ENCODE data around the gene RNU1-4. TPM values are rescaled to one million over a fixed set of nuclear protein-coding genes. Genes with fewer than 3 reads are reported as not detected.
"Not testable (repeated sequence)": the region's sequence is repeated elsewhere in the genome, so short reads cannot be mapped to it uniquely, and the experiment has no call there.

RNU1-4 gene
- total RNA-seq, 6 experiments from 2014 or later = 1,191 to 2,394 (median 1,819) TPM

DNA sequence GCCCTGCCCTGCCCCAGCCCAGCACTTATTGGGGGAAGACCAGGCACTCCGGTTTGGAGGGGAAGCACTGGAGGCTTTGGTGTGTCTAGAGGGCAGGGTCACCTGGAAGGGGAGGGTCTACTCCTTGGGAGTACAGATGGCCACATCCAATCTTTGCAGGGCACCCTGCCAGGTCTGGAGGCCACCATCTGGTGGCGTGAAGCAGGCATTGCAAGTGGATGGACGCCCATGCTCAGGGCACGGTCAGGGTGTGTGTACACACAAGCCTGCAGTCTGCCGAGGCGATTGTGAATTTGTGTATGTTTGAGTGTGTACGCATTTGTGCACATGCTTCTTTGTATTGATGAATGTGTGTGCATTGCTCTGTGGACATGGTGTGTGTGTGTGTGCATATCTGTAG lies 37.2 kb upstream of the RNU1-4 start:
- not testable (repeated sequence) for H3K27ac Mint-ChIP-seq; DNase-seq; H3K27me3 Mint-ChIP-seq (ENCODE audit: insufficient read depth); H3K4me3 Mint-ChIP-seq; H3K9me3 Mint-ChIP-seq; H3K36me3 Mint-ChIP-seq (ENCODE audit: low read depth); H3K4me1 Mint-ChIP-seq (ENCODE audit: low read depth)
- TF ChIP-seq, protein P1, sequence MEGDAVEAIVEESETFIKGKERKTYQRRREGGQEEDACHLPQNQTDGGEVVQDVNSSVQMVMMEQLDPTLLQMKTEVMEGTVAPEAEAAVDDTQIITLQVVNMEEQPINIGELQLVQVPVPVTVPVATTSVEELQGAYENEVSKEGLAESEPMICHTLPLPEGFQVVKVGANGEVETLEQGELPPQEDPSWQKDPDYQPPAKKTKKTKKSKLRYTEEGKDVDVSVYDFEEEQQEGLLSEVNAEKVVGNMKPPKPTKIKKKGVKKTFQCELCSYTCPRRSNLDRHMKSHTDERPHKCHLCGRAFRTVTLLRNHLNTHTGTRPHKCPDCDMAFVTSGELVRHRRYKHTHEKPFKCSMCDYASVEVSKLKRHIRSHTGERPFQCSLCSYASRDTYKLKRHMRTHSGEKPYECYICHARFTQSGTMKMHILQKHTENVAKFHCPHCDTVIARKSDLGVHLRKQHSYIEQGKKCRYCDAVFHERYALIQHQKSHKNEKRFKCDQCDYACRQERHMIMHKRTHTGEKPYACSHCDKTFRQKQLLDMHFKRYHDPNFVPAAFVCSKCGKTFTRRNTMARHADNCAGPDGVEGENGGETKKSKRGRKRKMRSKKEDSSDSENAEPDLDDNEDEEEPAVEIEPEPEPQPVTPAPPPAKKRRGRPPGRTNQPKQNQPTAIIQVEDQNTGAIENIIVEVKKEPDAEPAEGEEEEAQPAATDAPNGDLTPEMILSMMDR (IDR thresholded peaks at IDR 0.05) = peak; percentile 67

DNA sequence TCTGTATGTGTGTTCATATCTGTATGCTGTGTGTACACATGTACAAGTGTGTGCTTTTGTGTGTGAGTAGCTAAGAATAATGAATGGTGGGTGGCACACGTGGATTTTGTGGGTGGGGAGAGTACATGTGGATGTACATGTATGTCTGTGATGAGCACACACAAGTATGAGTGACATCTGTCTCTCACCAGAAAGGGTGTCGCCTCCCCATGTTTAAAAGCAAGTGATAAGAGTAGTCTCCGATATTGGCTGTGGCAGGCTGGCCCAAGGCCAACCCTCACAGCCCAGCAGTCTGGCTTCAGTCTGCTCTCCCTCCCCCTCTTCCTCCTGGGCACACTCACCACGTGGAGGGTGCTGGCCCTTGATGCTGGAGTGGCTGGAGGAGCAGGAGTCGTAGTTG lies 36.7 kb upstream of the RNU1-4 start:
- H3K4me1 Mint-ChIP-seq (ENCODE audit: low read depth); DNase-seq; H3K9me3 Mint-ChIP-seq; H3K36me3 Mint-ChIP-seq (ENCODE audit: low read depth); H3K27me3 Mint-ChIP-seq (ENCODE audit: insufficient read depth); H3K4me3 Mint-ChIP-seq; H3K27ac Mint-ChIP-seq: not testable (repeated sequence)

DNA sequence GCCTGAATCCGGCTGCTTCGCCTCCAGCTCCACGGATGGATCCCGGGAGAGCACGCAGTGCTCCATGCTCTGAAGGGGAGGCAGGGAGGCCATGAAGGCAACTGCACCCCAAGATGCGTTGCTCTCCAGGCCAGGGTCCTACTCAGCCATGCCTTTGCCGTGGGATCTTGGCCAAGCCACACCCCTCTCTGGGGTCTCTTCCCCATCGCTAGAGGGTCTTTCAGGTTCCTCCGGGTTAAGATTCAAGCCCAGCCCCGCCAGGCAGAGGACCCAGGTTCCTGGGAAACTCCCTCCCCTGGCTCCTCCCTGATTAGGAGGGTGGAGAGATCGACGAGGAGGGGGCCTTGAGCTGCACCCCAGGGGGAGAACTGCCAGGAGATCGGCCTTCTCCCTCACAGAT lies 36.2 kb upstream of the RNU1-4 start:
- not testable (repeated sequence) for H3K4me1 Mint-ChIP-seq (ENCODE audit: low read depth); DNase-seq; H3K27me3 Mint-ChIP-seq (ENCODE audit: insufficient read depth); H3K27ac Mint-ChIP-seq; H3K9me3 Mint-ChIP-seq; H3K4me3 Mint-ChIP-seq; H3K36me3 Mint-ChIP-seq (ENCODE audit: low read depth)

DNA sequence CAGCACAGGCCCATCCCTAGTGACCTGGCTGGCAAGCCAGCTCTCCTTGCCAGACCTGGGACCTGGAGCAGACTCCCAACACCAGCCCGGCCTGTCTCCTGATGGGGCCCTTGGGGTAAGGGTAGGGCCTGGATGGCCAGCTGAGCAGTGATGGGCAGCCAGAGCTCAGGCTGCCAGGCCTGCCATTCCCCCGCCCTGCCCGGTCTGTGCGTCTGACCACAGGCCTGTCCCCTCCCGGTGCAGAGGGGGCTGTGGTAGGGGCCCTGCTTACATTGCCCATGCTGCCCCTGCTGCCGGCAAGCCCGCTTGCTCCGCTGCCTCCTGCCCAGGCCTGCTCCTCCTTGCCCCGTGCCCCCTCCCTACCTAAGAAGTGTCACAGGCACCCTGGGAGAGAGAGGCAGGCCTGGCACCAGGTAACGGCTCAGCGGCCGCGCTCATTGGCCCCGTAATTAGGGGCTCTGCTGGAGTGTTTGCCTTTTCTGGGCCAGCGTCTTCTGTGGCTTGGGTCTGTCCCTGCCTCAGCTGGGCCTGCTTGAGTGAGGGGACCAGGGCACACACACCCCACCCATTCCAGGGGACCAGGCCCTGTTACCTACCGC lies 35.7 kb upstream of the RNU1-4 start:
- H3K36me3 Mint-ChIP-seq (ENCODE audit: low read depth); H3K9me3 Mint-ChIP-seq; H3K27me3 Mint-ChIP-seq (ENCODE audit: insufficient read depth); DNase-seq; H3K4me1 Mint-ChIP-seq (ENCODE audit: low read depth); H3K27ac Mint-ChIP-seq; H3K4me3 Mint-ChIP-seq: not testable (repeated sequence)

DNA sequence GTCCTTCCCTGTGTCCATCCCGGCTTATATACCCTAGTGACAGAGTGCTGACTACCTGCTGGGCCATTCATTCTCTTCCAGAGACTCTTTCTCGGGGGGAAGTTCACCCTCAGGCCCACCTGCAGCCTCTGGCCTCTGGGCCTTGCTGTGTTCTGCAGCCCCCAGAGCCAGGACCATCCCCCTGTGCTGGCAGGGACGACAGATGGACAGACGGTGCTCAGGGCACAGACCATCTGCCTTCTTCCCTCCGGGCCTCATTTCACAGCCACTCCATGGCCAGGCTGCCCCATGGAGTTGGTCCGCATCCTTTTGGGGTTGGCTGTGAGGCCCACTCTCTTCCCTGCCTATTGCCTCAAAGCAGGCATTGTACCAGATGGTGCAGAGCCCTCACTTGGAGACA lies 34.0 kb upstream of the RNU1-4 start:
- H3K9me3 Mint-ChIP-seq; H3K4me3 Mint-ChIP-seq; DNase-seq; H3K4me1 Mint-ChIP-seq (ENCODE audit: low read depth); H3K27ac Mint-ChIP-seq; H3K27me3 Mint-ChIP-seq (ENCODE audit: insufficient read depth); H3K36me3 Mint-ChIP-seq (ENCODE audit: low read depth): not testable (repeated sequence)

DNA sequence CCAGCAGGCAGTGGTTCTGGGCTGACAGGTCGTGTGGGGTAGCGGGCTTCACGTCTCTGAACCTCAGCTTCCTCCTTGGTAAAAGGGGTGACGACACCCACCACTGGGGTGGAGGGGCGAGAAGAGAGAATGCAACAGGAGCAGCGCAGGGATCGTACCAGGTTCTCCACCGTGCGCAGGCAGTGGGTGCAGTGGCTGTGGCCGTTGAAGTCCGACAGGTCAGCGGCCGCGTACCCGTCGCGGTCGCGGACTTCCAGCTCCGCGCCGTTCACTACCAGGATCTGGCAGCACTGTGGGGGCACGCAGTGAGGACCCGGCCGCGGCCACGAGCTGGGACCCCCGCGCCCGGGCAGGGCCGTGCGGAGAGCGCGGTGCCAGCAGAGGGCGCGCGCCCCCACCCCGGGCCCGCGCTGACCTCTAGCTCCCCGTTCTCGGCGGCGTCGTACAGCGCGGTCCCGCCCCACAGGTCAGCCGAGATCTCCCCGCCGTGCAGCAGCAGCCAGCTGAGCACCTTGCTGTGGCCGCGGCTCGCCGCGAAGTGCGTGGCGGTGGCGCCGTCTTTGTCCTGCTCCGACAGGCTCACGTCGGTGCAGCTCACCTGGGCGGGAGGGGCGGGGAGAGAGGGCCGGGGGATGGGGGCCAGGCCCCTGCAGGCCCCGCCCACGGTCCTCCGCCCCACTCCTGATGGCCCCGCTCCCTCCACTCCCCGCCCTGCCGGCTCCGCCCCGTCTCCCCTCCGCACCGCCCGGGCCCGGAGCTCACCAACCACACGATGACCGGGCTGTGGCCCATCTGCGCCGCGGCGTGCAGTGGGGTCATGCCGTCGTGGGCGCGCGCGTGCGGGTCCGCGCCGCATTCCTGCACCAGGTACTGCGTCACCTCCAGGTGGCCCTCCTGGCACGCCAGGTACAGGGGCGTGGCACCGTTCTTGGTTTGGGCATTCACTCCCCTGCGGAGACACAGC lies 32.9 kb upstream of the RNU1-4 start:
- not testable (repeated sequence) for H3K36me3 Mint-ChIP-seq (ENCODE audit: low read depth); H3K4me1 Mint-ChIP-seq (ENCODE audit: low read depth); DNase-seq; H3K27me3 Mint-ChIP-seq (ENCODE audit: insufficient read depth); H3K4me3 Mint-ChIP-seq; H3K27ac Mint-ChIP-seq; H3K9me3 Mint-ChIP-seq
- TF ChIP-seq, protein P1 (IDR thresholded peaks at IDR 0.05) = peak; percentile 48; the same call in 1 of the 2 replicates

DNA sequence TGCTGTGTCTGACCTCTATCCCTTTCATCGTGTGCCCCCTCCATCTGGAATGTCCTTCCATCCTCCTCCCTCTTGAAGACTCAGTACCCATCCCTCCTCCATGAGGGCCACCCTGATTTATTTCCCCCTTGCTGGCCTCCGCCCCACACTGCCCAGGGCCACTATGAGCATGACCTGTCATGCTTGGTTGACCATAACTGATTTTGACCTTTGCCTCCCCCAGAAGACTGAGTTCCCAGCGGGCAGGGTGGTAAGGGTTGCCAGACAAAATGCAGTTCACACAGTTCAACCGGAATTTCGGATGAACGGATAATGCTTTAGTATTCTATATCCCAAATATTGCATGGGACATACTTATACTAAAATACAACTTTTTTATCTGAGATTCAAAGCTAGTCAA lies 31.6 kb upstream of the RNU1-4 start:
- H3K9me3 Mint-ChIP-seq; DNase-seq; H3K27me3 Mint-ChIP-seq (ENCODE audit: insufficient read depth); H3K4me1 Mint-ChIP-seq (ENCODE audit: low read depth); H3K27ac Mint-ChIP-seq; H3K4me3 Mint-ChIP-seq; H3K36me3 Mint-ChIP-seq (ENCODE audit: low read depth): not testable (repeated sequence)

DNA sequence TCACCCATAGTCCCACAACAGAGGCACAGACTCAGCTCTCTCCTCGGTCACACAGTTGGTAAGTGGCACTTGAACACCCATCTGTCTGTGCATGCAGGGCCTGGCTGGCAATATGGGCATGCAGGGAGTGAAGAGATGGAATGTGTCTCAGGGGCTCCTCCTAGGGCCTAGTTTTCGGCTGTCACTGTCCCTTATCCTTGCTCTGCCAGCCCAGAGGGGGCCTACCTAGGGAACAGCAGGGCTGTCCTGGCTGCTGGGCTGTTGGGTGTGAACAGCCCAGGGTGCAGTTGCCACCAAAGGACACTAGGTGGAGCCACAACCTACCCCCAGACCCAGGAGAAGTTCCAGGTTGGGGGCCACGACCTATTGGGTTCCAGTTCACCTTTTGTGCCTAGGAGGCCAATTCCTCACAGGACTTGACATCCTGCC lies 30.6 kb upstream of the RNU1-4 start:
- not testable (repeated sequence) for H3K27ac Mint-ChIP-seq; H3K36me3 Mint-ChIP-seq (ENCODE audit: low read depth); H3K4me1 Mint-ChIP-seq (ENCODE audit: low read depth); H3K9me3 Mint-ChIP-seq; H3K4me3 Mint-ChIP-seq; H3K27me3 Mint-ChIP-seq (ENCODE audit: insufficient read depth)
- peak; percentile 17 for DNase-seq
- TF ChIP-seq, protein P1 (IDR thresholded peaks at IDR 0.05) = peak; percentile 79

DNA sequence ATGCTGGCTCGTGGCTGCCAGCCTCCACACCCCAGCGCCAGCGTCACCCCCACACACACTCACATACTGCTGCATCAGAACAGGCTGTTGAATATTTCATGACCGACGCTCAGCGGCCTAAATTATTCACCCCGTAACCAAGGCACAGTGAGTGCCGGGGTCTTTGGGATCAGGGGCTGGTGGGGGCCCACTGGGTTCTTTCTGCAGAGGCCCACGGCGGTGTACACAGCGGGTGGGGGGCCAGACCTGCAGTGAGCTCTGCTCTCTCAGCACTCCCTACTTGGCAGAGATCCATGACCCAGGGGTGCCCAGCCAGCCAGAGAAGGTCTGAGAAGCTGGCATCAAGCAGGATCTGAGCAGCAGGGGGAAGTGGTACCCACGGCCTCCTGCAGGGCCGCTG lies 29.7 kb upstream of the RNU1-4 start:
- H3K9me3 Mint-ChIP-seq; DNase-seq; H3K36me3 Mint-ChIP-seq (ENCODE audit: low read depth); H3K4me3 Mint-ChIP-seq; H3K4me1 Mint-ChIP-seq (ENCODE audit: low read depth); H3K27me3 Mint-ChIP-seq (ENCODE audit: insufficient read depth); H3K27ac Mint-ChIP-seq: not testable (repeated sequence)
